GM12891 (cell line): ENCODE results near the gene PHF20.

Experiments used
- DNase-seq: peaks from one replicate; pipeline ENCODE4 v3.0.0; 2011; ENCODE audit warnings: low spot score; ENCODE audit not compliant: insufficient read length
- FAIRE-seq: peaks from 2 replicates; lab custom pipeline; 2011; peaks lifted over from hg19 to GRCh38; lab: Jason Lieb, UNC
- PAX5 ChIP-seq: IDR thresholded peaks from 2 replicates; pipeline ENCODE4 v1.6.1; 2011; ENCODE audit warnings: low read length, moderate library complexity, mild to moderate bottlenecking; ENCODE audit not compliant: insufficient read depth, severe bottlenecking
- POLR2A ChIP-seq: IDR thresholded peaks from 2 replicates; pipeline ENCODE4 v1.6.1; 2011; ENCODE audit warnings: low read depth, low read length, control low read depth
- POLR2AphosphoS5 ChIP-seq: IDR thresholded peaks from 2 replicates; pipeline ENCODE4 v1.6.1; 2011; ENCODE audit warnings: low read depth, low read length, control low read depth
- POU2F2 ChIP-seq: IDR thresholded peaks from 2 replicates; pipeline ENCODE4 v1.6.1; 2011; ENCODE audit warnings: low read depth, mild to moderate bottlenecking, control low read depth, low read length, moderate library complexity
- SPI1 ChIP-seq: IDR thresholded peaks from 2 replicates; pipeline ENCODE4 v1.6.1; 2011; ENCODE audit warnings: low read depth, low read length, control low read depth
- TAF1 ChIP-seq: IDR thresholded peaks from 2 replicates; pipeline ENCODE4 v1.6.1; 2011; ENCODE audit warnings: low read depth, low read length, control low read depth

Gene PHF20

DNA sequence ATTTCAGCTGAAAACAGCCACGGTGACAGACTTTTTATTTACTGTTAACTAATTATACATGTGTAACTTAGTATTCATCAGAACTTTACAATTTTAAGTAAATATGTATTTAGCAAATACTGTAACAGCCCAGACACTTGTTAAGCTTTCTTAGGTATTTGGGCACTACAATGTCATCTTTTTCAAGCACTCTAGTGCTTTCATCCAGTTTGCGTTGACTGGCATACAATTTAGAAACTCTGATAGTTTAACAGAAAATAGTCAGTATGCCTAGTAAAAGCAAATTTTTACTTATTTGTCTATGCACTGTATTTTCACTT, 40.4 kb upstream of the PHF20 start:
- FAIRE-seq (no peak), DNase-seq (no peak)
- no peak for TF ChIP-seq SPI1
- TF ChIP-seq POLR2A: no peak
- no peak for TF ChIP-seq PAX5
- no peak for TF ChIP-seq TAF1
- TF ChIP-seq POU2F2: no peak
- no peak for TF ChIP-seq POLR2AphosphoS5

DNA sequence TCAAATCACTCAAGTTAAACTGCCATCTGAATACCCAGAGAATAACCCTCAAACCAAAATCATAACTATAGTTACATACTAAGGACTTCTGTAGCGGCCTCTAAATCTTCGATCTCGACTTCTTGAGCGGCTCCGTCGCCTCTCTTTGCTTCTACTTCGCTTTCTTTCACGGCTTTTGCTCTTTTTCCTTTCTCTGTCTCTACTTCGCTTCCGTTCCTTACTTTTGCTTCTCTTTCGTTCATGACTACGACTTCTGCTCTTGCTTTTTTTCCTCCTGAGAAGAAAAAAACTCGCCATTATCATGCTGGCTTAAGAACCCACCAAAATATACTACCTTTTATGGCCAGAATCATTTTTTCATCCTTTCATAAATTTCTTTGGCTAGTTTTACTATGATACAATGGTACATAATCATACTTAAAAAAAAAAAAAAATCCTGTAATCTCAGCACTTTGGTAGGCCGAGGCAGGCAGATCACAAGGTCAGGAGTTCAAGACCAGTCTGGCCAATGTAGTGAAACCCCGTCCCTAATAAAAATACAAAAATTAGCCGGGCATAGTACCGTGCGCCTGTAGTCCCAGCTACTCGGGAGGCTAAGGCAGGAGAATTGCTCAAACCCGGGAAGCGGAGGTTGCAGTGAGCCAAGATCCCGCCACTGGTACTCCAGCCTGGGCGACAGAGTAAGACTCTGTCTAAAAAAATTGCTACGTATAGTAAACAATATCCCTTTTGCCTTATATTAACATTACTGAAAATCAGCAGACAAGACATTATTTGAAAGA, 39.8 kb upstream of the PHF20 start:
- TF ChIP-seq TAF1 (no peak), POLR2AphosphoS5 (no peak), PAX5 (no peak), POLR2A (no peak), POU2F2 (no peak), SPI1 (no peak)
- FAIRE-seq: no peak
- no peak for DNase-seq

DNA sequence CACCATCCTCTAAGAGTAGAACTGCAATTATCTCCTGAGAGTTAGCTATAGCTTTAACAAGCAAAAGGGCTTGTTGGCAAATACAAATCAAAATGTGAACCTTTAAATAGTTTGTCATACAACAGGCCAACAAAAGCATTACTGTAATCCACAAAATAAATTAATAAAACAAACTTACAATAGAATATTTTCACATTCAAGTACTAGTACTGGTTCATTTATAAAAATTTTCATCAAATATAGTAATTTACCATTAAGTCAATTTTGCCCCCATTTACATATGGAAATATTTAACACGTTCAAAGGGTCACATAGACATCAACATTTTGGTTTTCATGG, 39.2 kb upstream of the PHF20 start:
- FAIRE-seq (no peak), DNase-seq (no peak)
- TF ChIP-seq POLR2A (no peak), TAF1 (no peak), POLR2AphosphoS5 (no peak), PAX5 (no peak), SPI1 (no peak), POU2F2 (no peak)

DNA sequence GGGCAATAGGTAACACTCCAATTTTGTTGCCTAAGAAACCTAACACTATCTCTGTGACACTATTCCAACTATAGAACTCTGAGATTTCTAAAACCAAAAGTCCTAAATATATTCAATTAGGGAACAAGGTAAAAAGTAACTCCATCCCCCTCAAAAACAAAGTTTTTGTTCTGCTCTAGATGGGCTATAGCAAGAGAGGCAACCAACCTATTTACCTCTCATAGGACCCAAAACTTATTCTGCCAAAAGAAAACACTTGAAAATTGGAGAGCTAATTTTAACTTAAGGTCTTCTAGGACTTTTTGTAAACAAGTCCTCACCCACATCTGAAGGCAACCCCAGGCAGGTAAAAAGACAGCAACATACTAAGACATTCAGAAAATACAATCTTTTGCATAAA, 37.4 kb upstream of the PHF20 start:
- no peak for FAIRE-seq
- no peak for TF ChIP-seq SPI1
- TF ChIP-seq POLR2AphosphoS5: no peak
- no peak for TF ChIP-seq TAF1
- TF ChIP-seq POU2F2: no peak
- TF ChIP-seq POLR2A: no peak

DNA sequence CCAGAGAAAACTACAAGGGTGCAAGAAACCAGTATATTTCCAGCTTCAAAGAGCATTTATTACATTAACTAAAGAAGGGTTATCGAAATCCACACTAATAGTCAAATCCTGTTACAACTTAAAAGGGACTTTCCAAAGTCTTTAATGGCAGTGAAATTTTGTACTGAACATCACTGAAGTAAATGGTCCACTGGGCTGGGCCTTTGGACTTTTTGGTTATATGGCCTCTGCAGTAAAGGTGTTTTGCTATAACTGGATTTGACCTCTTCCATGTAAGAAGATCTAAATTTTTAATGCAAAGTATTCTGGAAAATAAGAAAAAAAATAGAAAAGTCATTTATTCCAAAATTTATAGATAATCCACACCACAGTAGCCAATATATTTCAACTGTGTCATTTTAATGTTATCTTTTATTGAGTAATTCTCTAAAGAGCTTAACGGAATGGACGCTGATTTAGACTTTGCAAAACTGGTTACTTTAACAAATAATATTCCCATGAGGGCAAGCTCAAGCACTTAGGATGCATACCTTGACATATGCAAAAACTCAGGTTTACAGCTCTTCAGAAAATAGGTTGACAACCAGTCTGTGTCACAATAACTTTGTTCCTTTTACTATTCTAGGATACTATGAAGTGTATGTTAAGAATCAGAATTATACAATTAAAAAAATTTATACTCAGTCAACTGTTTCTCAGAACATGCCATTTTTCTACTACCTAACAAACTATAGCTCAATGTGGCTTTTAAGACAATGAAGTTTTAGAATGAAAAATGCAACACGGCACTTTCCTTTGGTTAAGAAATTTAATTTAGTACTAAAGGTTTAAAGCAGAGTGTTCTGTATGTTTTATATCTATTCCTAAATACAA, 36.8 kb upstream of the PHF20 start:
- FAIRE-seq (no peak), DNase-seq (no peak)
- no peak for TF ChIP-seq TAF1
- no peak for TF ChIP-seq SPI1
- TF ChIP-seq PAX5: no peak
- TF ChIP-seq POLR2A: no peak
- TF ChIP-seq POLR2AphosphoS5: no peak
- TF ChIP-seq POU2F2: no peak

More for the DNA sequence above, 37.4 kb upstream of the PHF20 start:
- DNase-seq: no peak

DNA sequence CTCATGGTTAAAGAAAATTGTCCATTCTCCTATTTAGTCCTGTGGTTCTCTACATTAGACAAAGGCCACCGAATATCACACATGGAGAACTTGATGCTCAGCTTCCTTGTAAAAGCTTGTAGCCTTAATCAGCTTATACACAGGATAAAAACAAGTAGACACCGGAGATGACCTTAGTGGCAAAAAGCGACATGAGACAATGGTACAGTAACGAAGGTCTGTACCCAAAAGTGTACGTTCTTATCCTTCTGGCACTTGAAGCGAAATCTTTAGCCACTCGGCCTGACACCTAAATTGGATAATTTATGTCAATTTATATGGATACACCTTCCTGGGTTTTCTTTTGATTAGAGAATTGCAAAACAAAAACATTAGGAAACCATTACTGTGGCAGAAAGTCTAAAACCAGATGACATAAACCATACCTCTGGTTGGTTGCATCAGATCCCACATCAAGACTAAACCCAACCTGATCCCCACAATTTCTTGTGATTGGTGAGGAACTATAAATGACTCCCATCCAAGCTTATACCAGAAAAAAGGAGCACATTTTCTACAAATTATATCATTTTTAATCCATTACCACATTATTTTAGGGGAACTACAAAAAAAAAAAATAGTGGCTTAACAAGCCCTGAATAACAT, 35.9 kb upstream of the PHF20 start:
- TF ChIP-seq POLR2AphosphoS5: peak; percentile 65
- TF ChIP-seq TAF1: no peak
- TF ChIP-seq PAX5: no peak
- TF ChIP-seq POLR2A: 0 out of 2 replicates have a peak, but pooled peaks have one; percentile 13
- no peak for TF ChIP-seq SPI1
- TF ChIP-seq POU2F2: no peak
- DNase-seq (no peak), FAIRE-seq (no peak)

DNA sequence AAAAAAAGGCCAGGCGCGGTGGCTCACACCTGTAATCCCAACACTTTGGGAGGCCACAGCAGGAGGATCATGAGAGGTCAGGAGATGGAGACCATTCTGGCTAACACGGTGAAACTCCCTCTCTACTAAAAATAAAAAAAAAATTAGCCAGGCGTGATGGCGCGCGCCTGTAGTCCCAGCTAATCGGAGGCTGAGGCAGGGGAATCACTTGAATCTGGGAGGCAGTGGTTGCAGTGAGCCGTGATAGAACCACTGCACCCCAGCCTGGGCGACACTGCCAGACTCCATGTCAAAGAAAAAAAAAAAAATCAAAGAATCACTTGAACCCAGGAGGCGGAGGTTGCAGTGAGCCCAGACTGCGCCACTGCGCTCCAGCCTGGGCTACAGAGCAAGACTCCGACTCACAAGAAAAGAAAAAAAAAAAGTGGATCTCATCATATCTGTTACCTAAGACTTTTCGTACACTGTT, 33.9 kb upstream of the PHF20 start:
- FAIRE-seq (no peak), DNase-seq (no peak)
- TF ChIP-seq POLR2AphosphoS5 (no peak), POU2F2 (no peak), POLR2A (no peak), SPI1 (no peak), PAX5 (no peak), TAF1 (no peak)

DNA sequence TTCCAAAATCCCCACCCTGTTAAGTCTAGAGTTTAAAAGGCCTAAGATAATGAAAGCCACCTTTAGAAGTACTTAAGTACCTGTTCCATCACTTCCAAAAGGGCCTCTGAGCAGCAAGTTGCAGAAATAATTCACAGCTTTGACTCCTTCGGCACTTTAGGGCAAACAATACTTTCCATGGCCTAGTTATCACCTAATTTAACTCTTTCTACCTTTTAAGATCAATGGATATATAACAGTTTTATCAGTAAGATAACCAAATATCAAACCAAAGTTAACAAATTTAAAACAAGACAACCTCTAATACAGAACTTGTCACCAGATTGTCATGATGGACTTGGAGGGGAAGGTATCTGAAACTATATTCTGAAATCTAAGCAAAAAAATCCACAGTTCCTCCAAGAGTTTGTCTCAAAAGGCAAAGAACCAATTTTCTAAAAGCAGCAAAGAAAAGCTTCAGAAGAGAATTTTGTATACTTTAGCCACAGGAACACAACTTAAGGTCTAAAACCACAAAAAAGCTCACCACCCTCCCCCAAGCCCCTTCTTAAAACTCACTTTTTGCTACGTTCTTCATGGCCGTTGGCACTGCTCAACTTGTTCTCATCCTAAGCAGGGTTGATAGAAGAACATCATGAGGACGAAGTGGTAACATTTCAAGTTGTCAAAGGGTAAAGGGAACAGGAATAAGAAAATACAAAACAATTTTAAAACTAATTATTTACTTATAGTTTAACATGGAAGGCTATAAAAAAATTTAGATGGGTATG, 33.2 kb upstream of the PHF20 start:
- no peak for DNase-seq
- TF ChIP-seq POU2F2 (no peak), SPI1 (no peak), TAF1 (no peak), POLR2A (no peak), POLR2AphosphoS5 (no peak), PAX5 (no peak)
- FAIRE-seq: no peak
